ENCODE results near the gene ZNF628. TPM values are rescaled to one million over a fixed set of nuclear protein-coding genes. Genes with fewer than 3 reads are reported as not detected.

ZNF628 gene
- total RNA-seq, 2 donors from 2014 or later: 8.0 to 10.3 TPM

Other genes starting within 250 kb of the ZNF628 start
- gene TMEM86B, start 247.9 kb upstream of the ZNF628 start, total RNA-seq: 1 to 10 TPM; 2.2 to 2.9 TPM
- gene PPP6R1, start 217.6 kb upstream of the ZNF628 start, total RNA-seq: 10 to 100 TPM; 56.6 to 59.5 TPM
- 10 to 100 TPM; 28.4 to 35.2 TPM for gene HSPBP1, start 196.5 kb upstream of the ZNF628 start, total RNA-seq
- gene BRSK1, start 192.6 kb upstream of the ZNF628 start, total RNA-seq: 1 to 10 TPM in 1 of 2 donors, under 1 TPM in 1; 0.95 to 1.3 TPM
- gene TMEM150B, start 151.3 kb upstream of the ZNF628 start, total RNA-seq: 10 to 100 TPM; 50.2 to 54.6 TPM
- 10 to 100 TPM; 19.0 to 20.7 TPM for gene KMT5C, start 136.7 kb upstream of the ZNF628 start, total RNA-seq
- gene COX6B2, start 121.9 kb upstream of the ZNF628 start, total RNA-seq: 10 to 100 TPM; 23.0 to 27.6 TPM
- not detected for gene GARIN5B, start 113.4 kb upstream of the ZNF628 start, total RNA-seq
- gene IL11, start 106.2 kb upstream of the ZNF628 start, total RNA-seq: under 1 TPM; 0.31 to 0.46 TPM
- gene TMEM190, start 99.8 kb upstream of the ZNF628 start, total RNA-seq: not detected
- gene TMEM238, start 92.3 kb upstream of the ZNF628 start, total RNA-seq: 10 to 100 TPM; 83.4 to 89.4 TPM
- 1,000 to 10,000 TPM; 1,151 to 1,179 TPM for gene RPL28, start 90.7 kb upstream of the ZNF628 start, total RNA-seq
- 10 to 100 TPM; 20.9 to 33.7 TPM for gene UBE2S, start 68.8 kb upstream of the ZNF628 start, total RNA-seq
- gene SHISA7, start 33.3 kb upstream of the ZNF628 start, total RNA-seq: not detected
- 100 to 1,000 TPM in 1 of 2 donors, 10 to 100 TPM in 1; 63.5 to 115 TPM for gene ISOC2, start 15.0 kb upstream of the ZNF628 start, total RNA-seq
- not detected for gene C19orf85, start 11.9 kb upstream of the ZNF628 start, total RNA-seq
- 1 to 10 TPM; 4.0 to 4.8 TPM for gene NAT14, start 8.6 kb downstream of the ZNF628 start, total RNA-seq
- gene SSC5D, start 11.8 kb downstream of the ZNF628 start, total RNA-seq: 1 to 10 TPM; 2.6 to 5.8 TPM
- not detected for gene SBK2, start 60.5 kb downstream of the ZNF628 start, total RNA-seq
- gene SBK3, start 68.9 kb downstream of the ZNF628 start, total RNA-seq: not detected
- gene ZNF579, start 104.2 kb downstream of the ZNF628 start, total RNA-seq: 1 to 10 TPM; 5.3 to 7.3 TPM
- 10 to 100 TPM; 14.7 to 15.5 TPM for gene FIZ1, start 122.9 kb downstream of the ZNF628 start, total RNA-seq
- 10 to 100 TPM; 26.6 to 36.4 TPM for gene ZNF524, start 123.7 kb downstream of the ZNF628 start, total RNA-seq
- gene ZNF865, start 129.0 kb downstream of the ZNF628 start, total RNA-seq: 10 to 100 TPM; 13.0 to 13.6 TPM
- 10 to 100 TPM in 1 of 2 donors, 1 to 10 TPM in 1; 8.6 to 11.6 TPM for gene ZNF784, start 147.9 kb downstream of the ZNF628 start, total RNA-seq
- gene ZNF580, start 164.4 kb downstream of the ZNF628 start, total RNA-seq: 10 to 100 TPM; 22.5 to 23.3 TPM
- gene ZNF581, start 167.0 kb downstream of the ZNF628 start, total RNA-seq: 10 to 100 TPM; 15.2 to 18.7 TPM
- gene CCDC106, start 171.6 kb downstream of the ZNF628 start, total RNA-seq: 1 to 10 TPM; 6.2 to 6.7 TPM
- 100 to 1,000 TPM; 142 to 167 TPM for gene U2AF2, start 178.4 kb downstream of the ZNF628 start, total RNA-seq
- 100 to 1,000 TPM; 235 to 239 TPM for gene EPN1, start 198.6 kb downstream of the ZNF628 start, total RNA-seq